22Rv1 (cell line): Measurements from ENCODE around the gene PYGO2.

Experiments
- ZFX ChIP-seq: fragments of 450-650 bp; IDR thresholded peaks from 2 replicates; pipeline ENCODE4 v1.6.1; 2017; ENCODE audit warnings: antibody characterized with exemption, borderline replicate concordance
- TF ChIP-seq, protein P1 (sequence below): fragments of 450-650 bp; IDR thresholded peaks from 2 replicates; pipeline ENCODE4 v1.5.1; 2017; ENCODE audit warnings: mild to moderate bottlenecking

DNA sequence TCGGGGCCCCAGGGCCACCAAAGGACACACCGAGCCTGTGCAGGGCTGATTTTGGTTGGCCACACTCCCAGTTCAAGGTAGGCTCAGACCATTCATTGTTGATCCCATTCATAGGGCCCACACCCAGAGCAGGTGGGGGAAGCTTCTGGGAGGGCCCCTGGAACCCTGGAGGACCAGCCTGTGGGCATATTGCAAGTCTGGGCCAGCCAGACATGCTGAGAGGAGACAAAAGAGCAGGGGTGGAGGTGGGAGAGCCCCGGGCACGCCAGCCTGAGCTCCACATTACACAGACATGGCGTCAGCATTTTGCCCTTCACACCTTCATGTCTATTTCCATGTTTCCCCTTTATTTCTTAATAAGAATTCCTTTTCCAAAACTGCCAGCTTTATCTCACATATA, 50.7 kb downstream of the PYGO2 start:
- TF ChIP-seq, protein P1, sequence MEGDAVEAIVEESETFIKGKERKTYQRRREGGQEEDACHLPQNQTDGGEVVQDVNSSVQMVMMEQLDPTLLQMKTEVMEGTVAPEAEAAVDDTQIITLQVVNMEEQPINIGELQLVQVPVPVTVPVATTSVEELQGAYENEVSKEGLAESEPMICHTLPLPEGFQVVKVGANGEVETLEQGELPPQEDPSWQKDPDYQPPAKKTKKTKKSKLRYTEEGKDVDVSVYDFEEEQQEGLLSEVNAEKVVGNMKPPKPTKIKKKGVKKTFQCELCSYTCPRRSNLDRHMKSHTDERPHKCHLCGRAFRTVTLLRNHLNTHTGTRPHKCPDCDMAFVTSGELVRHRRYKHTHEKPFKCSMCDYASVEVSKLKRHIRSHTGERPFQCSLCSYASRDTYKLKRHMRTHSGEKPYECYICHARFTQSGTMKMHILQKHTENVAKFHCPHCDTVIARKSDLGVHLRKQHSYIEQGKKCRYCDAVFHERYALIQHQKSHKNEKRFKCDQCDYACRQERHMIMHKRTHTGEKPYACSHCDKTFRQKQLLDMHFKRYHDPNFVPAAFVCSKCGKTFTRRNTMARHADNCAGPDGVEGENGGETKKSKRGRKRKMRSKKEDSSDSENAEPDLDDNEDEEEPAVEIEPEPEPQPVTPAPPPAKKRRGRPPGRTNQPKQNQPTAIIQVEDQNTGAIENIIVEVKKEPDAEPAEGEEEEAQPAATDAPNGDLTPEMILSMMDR = no peak
- no peak for TF ChIP-seq ZFX
